MM.1S (cell line): ENCODE measurements around the gene ANKRD13A.
"Not testable (repeated sequence)": the region's sequence is repeated elsewhere in the genome, so short reads cannot be mapped to it uniquely, and the experiment has no call there.

Source experiments
- EZH2 ChIP-seq: fragments of 300-600 bp; sonication (generic); optimal IDR thresholded peaks from 2 replicates; pipeline ENCODE3; 2017; ENCODE audit warnings: low read depth, mild to moderate bottlenecking, antibody characterized with exemption, low read length, mixed read lengths
- EZH2phosphoT487 ChIP-seq: fragments of 300-600 bp; sonication (generic); IDR thresholded peaks from 2 replicates; pipeline ENCODE4 v1.6.1; 2018; ENCODE audit warnings: antibody characterized with exemption, low read length
- TF ChIP-seq, protein P1 (sequence below): fragments of 300-600 bp; sonication (generic); IDR thresholded peaks from 2 replicates; pipeline ENCODE4 v1.5.1; 2016; ENCODE audit warnings: antibody characterized with exemption, low read length, mixed read lengths

GRCh38 chr12:110068115-110068514 is 68.9 kb downstream of the ANKRD13A start:
- TF ChIP-seq, protein P1, sequence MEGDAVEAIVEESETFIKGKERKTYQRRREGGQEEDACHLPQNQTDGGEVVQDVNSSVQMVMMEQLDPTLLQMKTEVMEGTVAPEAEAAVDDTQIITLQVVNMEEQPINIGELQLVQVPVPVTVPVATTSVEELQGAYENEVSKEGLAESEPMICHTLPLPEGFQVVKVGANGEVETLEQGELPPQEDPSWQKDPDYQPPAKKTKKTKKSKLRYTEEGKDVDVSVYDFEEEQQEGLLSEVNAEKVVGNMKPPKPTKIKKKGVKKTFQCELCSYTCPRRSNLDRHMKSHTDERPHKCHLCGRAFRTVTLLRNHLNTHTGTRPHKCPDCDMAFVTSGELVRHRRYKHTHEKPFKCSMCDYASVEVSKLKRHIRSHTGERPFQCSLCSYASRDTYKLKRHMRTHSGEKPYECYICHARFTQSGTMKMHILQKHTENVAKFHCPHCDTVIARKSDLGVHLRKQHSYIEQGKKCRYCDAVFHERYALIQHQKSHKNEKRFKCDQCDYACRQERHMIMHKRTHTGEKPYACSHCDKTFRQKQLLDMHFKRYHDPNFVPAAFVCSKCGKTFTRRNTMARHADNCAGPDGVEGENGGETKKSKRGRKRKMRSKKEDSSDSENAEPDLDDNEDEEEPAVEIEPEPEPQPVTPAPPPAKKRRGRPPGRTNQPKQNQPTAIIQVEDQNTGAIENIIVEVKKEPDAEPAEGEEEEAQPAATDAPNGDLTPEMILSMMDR: not testable (repeated sequence)
- TF ChIP-seq EZH2phosphoT487, EZH2: not testable (repeated sequence)
